ENCODE measurements around the gene LLGL2.

GRCh38 chr17:75564195-75564594, 38.7 kb downstream of the LLGL2 start:
- TF ChIP-seq EP300 (IDR thresholded peaks at IDR 0.05) (no peak), CTCF (IDR thresholded peaks at IDR 0.05) (no peak), POLR2AphosphoS5 (IDR thresholded peaks at IDR 0.05) (no peak)

All from stomach (tissue), 4 donors.